ENCODE measurements around the gene PKNOX2.

DNA sequence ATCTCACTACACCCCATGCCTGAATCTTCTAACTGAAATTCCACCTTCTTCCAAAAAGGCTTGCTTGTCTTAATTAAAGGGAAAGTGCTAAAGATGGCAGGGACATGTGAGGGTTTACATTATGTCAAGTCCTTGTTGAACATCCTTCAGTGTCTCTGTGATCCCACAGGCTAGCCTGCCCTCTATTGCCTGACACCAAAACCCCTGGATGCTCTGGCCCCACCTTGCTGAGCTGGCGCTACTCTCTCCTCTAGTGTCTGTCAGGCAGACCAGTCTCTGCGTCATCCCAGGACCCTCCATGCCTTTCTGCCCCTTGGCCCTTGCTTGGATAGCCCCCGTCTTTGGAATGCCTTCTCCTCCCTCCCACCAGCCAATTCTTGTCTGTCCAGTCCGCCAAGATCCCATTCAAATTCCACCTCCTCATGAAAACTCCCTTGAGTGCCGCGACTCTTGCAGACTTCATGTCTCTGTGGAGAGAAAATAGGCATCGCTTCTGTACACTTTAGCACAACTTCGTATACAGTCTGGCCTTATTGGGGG is 69.3 kb downstream of the PKNOX2 start:
- TF ChIP-seq, protein P1, sequence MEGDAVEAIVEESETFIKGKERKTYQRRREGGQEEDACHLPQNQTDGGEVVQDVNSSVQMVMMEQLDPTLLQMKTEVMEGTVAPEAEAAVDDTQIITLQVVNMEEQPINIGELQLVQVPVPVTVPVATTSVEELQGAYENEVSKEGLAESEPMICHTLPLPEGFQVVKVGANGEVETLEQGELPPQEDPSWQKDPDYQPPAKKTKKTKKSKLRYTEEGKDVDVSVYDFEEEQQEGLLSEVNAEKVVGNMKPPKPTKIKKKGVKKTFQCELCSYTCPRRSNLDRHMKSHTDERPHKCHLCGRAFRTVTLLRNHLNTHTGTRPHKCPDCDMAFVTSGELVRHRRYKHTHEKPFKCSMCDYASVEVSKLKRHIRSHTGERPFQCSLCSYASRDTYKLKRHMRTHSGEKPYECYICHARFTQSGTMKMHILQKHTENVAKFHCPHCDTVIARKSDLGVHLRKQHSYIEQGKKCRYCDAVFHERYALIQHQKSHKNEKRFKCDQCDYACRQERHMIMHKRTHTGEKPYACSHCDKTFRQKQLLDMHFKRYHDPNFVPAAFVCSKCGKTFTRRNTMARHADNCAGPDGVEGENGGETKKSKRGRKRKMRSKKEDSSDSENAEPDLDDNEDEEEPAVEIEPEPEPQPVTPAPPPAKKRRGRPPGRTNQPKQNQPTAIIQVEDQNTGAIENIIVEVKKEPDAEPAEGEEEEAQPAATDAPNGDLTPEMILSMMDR (IDR thresholded peaks at IDR 0.05; ENCODE audit: insufficient read depth, low read length): no peak
- TF ChIP-seq POLR2AphosphoS5 (IDR thresholded peaks at IDR 0.05; ENCODE audit: low read depth): no peak
- TF ChIP-seq GABPA (IDR thresholded peaks at IDR 0.05; ENCODE audit: low read depth): no peak
- TF ChIP-seq, protein P2, sequence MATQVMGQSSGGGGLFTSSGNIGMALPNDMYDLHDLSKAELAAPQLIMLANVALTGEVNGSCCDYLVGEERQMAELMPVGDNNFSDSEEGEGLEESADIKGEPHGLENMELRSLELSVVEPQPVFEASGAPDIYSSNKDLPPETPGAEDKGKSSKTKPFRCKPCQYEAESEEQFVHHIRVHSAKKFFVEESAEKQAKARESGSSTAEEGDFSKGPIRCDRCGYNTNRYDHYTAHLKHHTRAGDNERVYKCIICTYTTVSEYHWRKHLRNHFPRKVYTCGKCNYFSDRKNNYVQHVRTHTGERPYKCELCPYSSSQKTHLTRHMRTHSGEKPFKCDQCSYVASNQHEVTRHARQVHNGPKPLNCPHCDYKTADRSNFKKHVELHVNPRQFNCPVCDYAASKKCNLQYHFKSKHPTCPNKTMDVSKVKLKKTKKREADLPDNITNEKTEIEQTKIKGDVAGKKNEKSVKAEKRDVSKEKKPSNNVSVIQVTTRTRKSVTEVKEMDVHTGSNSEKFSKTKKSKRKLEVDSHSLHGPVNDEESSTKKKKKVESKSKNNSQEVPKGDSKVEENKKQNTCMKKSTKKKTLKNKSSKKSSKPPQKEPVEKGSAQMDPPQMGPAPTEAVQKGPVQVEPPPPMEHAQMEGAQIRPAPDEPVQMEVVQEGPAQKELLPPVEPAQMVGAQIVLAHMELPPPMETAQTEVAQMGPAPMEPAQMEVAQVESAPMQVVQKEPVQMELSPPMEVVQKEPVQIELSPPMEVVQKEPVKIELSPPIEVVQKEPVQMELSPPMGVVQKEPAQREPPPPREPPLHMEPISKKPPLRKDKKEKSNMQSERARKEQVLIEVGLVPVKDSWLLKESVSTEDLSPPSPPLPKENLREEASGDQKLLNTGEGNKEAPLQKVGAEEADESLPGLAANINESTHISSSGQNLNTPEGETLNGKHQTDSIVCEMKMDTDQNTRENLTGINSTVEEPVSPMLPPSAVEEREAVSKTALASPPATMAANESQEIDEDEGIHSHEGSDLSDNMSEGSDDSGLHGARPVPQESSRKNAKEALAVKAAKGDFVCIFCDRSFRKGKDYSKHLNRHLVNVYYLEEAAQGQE (IDR thresholded peaks at IDR 0.05; ENCODE audit: insufficient replicate concordance, low read depth): no peak
